Measurements from ENCODE around the gene CTTNBP2.

Gene CTTNBP2, protein sequence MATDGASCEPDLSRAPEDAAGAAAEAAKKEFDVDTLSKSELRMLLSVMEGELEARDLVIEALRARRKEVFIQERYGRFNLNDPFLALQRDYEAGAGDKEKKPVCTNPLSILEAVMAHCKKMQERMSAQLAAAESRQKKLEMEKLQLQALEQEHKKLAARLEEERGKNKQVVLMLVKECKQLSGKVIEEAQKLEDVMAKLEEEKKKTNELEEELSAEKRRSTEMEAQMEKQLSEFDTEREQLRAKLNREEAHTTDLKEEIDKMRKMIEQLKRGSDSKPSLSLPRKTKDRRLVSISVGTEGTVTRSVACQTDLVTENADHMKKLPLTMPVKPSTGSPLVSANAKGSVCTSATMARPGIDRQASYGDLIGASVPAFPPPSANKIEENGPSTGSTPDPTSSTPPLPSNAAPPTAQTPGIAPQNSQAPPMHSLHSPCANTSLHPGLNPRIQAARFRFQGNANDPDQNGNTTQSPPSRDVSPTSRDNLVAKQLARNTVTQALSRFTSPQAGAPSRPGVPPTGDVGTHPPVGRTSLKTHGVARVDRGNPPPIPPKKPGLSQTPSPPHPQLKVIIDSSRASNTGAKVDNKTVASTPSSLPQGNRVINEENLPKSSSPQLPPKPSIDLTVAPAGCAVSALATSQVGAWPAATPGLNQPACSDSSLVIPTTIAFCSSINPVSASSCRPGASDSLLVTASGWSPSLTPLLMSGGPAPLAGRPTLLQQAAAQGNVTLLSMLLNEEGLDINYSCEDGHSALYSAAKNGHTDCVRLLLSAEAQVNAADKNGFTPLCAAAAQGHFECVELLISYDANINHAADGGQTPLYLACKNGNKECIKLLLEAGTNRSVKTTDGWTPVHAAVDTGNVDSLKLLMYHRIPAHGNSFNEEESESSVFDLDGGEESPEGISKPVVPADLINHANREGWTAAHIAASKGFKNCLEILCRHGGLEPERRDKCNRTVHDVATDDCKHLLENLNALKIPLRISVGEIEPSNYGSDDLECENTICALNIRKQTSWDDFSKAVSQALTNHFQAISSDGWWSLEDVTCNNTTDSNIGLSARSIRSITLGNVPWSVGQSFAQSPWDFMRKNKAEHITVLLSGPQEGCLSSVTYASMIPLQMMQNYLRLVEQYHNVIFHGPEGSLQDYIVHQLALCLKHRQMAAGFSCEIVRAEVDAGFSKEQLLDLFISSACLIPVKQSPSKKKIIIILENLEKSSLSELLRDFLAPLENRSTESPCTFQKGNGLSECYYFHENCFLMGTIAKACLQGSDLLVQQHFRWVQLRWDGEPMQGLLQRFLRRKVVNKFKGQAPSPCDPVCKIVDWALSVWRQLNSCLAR (N-terminal part only)

DNA sequence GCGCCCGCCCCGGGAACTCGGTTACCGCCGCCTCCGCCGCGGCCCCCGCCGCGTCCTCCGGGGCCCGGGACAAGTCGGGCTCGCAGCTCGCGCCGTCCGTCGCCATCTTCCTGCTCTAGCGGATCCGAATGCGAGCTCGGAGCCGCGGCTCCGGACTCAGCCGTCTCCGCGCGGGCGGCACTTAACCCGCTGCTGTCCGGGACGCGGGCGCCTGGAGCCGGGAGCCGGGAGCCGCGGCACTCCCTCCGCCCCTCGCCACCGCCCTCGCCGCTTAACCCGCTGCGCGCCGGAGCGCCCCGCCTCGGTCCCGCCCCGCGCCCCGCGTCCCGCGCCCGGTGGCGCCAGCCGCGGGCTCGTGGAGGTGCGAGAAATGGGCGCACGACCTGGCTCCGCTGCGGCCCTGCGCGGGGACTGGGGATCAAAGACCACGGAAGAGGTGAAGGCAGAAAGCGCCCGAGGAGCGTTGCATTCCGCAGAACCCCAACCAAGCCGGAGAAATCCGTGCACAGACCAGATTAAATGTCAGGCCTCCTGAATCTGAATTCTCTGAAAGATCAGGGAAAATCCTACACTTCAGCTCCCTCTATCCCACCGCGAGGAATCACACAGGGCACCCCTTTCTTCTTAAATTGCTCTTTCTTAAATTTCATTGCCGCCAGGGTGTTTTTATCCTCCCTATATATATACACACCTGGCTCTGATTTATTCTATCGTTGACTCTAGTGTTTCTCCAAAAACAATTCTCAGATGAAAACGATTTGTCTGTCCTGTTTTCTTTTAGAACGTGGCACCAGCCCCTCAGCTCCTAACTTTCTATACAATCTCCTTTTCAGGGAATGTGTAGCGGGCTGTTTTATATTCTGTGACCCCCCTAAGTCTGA lies at the start of gene CTTNBP2:
CTTNBP2 (minus strand) TSS at position 132 of the 881 bp plus-strand sequence; CDS start at position 106, 26 bp downstream.
- no peak for DNase-seq (ENCODE audit: low read depth in 2 of 2, low spot score in 1 of 2)

DNA sequence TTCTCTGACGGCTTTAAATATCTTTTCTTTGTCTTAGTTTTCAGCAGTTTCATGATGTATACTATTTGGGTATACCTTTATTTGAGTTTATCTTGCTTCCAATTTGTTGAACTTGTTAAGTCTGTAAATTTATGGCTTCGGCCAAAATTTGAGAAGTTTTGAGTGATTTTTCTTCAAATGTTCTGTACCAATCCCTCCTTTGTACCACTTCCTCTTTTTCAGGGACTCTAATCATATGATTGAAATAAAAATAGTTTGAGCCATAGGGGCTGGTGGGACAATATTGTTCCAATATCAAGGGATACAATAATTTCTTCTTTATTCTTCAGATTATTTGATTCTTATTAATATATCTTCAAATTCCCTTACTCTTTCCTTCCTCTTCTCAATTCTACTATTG lies 43.1 kb upstream of the CTTNBP2 start:
- no peak for DNase-seq (ENCODE audit: low read depth in 2 of 2, low spot score in 1 of 2)

DNA sequence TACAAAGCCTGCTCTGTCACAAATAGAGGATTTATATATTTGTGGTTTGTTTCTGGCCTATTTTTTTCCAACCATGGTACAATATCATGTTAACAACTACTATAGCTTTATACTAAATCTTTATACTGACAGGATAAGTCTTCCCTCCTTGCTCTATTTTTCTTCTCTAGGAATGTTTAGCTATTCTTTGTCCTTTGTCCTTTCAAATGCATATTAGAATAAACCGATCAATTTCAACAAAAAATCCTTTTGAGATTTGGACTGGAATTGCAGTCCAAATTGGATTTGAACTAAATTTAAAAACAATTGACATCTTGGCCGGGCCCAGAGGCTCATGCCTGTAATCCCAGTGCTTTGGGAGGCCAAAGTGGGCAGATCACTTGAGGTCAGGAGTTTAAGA lies 39.2 kb upstream of the CTTNBP2 start:
- DNase-seq (ENCODE audit: low read depth in 2 of 2, low spot score in 1 of 2): no peak

DNA sequence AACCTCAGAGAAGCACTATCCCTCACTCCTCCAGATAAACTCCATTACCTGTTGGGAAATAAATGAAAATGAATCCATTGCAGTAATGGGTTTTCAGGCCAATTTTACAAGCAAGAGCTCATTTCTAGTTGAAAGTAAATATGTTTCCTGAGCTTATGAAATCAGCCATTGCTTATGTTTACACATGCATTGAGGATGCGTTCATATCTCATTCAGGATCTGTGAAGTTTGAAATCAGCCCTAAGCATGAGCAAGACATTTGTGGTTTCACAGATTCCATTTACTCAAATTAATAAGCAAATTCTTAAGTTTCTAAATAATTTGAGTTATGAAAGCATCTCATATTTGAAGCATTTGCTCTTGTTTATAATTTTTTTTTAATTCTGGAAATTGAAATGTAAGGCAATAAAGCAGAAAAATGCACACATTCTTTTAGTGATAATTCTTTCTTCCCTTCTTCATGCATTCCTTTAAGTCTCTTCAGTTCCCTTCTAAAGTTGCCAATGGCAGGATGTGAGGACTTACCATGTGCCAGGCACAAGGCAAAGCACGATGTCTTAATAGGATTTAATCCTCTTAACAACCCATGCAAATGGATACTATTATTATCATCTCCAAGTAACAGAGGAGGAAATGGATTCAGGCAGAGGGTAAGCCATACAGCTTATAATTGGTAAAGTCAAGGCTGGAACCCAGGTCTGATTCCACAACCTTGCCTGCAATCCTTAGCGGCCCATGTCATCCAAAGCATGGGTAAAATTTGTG lies 35.0 kb upstream of the CTTNBP2 start:
- DNase-seq (ENCODE audit: low read depth in 2 of 2, low spot score in 1 of 2): no peak

DNA sequence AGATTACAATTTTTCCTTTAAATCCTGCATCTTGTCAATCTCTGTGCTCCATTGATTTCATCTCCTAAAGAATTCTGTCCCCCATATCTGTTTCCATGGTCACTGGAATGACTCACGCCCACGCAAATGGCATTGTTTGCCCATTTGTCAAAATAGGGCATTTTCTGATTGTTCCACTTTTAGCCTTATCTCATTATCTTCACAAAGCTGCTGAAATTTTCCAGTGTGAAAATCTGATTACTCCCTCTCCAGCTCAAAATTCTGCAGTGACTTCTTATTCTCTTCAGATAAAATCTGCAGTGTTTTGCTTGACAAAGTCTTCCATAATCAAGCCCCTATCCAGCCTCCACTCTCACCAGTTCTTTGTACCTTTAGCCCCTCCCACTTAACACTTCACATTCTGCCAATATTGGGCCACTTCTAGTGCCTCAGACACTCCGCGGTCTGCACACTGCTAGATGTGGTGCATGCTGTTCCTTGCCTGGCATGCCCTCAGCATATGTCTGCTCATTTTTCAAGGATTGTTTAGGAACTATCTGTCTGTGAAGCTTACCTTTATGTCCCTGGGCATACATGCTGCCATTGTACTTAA lies 33.9 kb upstream of the CTTNBP2 start:
- no peak for DNase-seq (ENCODE audit: low read depth in 2 of 2, low spot score in 1 of 2)

DNA sequence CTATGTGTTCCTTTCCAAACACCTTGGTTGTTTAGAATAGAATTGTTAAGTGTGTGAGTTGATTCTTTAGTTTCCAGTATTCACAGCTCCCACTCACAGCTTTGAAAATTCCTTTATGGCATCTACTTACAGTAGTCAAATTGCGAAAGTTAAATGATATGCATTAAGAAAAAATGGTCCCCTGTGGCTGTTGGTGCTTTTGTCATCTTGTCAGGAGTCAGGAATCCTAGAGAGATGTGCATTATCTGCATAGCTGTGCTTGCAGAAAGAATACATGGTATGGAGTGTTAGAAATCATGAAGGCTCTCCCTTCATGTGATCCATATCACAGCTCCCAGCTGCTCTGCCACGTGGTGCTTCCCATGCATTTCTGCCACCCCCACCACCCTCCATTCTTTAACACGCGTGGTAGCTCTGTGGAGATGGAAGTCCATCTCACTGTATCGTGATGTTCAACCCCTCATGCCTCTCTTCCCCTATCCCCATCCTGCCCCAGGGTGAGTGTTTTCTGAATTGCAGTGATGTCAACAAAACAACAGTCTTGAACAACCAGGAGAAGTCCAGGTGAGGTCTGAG lies 29.2 kb upstream of the CTTNBP2 start:
- DNase-seq (ENCODE audit: low read depth in 2 of 2, low spot score in 1 of 2): no peak

DNA sequence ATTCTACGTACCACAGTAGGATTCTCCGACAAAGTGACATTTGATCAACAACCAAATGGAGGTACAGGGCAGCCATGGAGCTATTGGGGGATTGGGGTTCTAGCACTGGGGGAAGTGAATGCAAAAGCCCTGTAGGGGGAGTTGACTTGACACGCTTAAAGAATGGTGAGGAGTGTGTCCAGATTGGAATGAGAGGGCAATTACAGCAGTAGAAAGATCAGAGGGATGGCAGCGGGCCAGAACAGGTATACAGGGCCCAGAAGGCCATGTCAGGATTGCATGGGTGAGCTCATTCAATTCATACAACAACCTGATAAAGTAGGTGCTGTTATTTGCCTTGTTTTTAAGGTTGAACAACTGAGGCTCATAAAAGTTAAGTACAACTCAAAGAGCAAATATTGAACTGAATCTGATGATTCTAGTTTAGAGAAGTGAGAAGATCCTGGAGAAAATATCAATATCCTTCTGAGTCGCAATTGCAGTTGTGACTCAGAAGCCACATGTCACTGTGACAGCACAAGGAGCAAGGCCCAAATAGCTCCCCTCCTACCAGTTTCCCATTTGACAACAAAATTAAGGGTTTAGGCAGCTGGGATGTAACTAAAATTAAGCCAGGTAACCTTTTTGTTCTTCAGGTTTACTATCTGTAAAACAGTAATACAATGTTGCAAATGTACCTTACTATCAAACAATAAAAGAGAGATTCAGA lies 28.0 kb upstream of the CTTNBP2 start:
- DNase-seq (ENCODE audit: low read depth in 2 of 2, low spot score in 1 of 2): no peak

DNA sequence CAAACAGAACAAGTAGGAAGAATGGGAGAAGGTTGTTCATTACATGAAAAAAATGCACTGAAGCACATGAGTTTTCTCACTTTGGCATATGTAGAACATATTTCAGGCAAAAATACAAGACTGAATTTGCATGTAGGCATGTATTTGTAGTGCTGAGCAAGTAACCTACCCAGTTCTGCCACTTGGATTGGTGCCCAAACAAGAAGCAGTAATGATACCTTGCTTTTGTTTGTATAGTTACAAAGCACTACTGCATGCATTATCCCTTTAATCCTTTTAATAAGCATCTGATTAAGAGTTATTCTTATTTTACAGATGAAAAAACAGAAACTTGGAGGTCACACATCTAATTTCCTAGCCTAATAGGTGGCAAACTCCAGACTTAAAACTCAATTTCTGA lies 23.1 kb upstream of the CTTNBP2 start:
- DNase-seq (ENCODE audit: low read depth in 2 of 2, low spot score in 1 of 2): no peak

DNA sequence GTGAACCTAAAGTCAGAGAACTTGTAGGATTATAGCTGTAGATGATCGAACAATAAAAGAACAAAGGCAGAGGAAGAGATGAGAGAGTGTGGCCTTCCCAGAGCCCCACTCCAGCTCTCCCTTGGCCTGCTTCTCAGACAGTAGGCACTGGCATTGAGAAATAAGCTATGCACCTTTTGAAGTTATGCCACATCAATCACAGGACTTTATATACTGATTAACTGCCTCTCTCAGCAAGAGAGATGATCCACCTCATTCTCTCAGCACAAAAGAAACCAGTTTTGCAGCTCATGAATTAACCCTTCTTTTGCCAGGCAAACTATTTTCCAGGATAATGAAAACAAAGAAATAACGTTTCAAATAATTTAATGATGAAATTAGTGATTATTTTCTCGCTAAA lies 22.0 kb upstream of the CTTNBP2 start:
- DNase-seq (ENCODE audit: low read depth in 2 of 2, low spot score in 1 of 2): no peak

DNA sequence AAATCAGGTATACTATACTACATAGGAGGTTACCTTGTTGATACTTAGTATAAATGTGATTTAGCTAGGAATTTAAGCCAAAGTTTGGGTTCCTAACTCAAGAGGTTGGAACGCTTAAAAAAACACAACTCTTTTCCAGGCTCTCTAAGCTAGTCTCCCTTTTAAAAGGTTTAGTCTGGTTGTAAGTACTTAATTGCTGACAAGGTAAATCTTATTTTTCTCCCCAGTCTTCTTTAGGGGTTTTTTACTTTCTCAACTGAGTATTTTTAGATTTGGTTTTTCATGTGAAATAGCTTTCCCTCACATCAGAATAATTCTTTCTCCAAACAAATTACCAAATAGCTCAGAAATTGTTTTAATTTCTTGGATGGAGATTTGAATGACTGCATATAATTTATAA lies 20.8 kb upstream of the CTTNBP2 start:
- DNase-seq (ENCODE audit: low read depth in 2 of 2, low spot score in 1 of 2): no peak

DNA sequence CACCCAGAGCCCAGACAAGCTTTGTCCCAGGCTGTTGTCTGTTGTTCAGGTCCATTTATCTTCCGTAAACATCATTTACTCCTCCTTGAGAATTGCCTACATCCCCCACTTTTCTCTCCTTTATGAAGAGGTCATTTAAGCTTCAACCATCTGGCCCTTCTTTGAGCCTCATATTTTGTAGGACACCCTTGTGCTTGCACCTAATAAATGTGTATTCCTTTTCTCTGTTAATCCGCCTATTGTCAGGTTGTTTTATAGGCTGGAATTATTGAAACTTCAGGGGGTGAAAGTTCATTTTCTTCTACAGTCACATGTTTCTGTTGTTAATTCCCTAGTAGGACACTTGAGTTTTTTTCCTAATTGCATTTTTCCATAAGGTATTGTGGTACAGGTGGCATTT lies 19.6 kb upstream of the CTTNBP2 start:
- DNase-seq (ENCODE audit: low read depth in 2 of 2, low spot score in 1 of 2): no peak

DNA sequence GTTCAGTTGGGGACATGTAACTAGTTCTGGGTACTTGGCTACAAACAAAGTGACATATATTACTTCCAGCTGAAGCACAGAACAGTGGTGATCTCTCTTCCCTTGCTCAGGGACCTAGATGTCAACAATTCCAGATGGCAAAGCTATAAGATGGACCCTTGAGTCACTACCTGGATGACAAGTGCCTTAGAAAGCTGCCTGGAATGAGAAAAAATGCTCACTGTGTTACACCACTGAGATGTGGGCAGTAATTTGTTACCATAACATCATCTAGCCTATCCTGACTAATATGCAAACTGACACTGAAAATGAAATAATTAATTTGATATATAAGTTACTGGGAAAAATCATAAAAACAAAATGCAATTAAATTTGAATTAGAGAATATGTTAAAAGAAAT lies 16.4 kb upstream of the CTTNBP2 start:
- DNase-seq (ENCODE audit: low read depth in 2 of 2, low spot score in 1 of 2): no peak

DNA sequence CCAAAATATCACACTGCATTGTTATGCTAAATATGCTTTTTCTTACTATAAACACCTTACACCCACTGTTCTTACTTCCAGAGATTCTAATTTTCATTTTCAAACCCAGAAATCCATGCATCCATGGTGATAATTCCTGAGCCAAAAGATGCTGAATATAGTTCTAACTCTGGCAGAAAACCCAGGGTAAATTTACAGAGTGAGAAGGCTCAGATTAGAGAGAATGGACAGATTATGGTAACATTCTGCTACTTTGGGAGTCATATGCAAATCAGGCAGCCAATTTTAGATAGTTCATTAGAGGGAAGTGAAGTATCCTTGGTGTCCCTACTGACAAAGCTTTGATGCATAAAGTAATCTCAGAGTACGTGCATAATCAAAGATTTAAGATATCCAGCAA lies 15.4 kb upstream of the CTTNBP2 start:
- DNase-seq (ENCODE audit: low read depth in 2 of 2, low spot score in 1 of 2): no peak

DNA sequence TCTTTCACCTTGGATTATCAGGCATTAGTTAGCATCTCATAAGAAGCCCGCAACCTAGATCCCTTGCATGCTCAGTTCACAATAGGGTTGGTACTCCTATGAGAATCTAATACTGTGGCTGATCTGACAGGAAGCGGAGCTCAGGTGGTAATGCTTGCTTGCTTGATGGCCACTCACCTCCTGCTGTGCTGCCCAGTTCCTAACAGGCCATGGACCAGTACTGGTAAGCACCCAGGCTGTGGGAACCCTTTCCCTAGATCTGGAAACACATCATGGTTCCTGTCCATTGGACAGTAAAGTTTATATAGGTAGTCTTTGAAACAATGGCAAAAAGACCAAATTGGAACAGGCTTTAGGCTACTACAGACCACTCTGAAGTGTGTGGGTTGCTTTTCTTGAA lies 9.4 kb upstream of the CTTNBP2 start:
- DNase-seq (ENCODE audit: low read depth in 2 of 2, low spot score in 1 of 2): no peak

DNA sequence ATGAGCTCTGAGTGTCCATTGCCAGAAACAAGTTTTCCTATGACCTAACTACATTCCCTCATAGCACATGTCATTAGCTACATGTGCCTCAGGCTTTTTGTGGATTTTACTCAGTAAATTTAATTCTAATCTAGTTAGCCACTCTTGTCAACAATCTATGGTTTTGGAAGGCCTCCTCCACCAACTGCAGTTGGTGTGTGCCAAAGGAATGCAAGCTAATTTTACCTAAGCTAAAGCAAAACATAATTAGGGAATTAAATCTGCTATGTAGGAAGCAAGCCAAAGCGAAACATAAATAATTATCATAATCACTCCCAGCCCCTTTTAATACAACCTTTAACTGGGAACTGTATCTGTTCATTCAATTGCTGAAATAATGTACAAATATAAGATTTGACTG lies 3.5 kb upstream of the CTTNBP2 start:
- DNase-seq (ENCODE audit: low read depth in 2 of 2, low spot score in 1 of 2): no peak

DNA sequence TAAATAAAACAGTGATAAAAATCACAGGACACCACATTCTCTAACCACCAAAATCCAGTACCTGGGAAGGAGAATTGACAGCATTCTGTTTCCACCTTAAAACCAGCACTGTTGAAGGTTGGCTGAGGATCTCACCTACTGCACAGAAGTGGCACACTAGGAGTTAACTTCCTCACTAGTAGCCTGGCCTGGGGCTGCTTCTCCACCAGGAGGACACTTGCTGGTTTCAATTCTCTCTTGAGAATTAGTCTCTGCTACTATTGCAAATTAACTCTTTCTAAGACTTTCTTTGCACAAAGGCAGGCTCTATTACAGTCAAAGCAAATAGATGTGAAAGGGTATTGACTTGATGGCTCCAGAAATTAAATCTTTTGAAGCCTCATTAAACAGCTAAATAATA lies 2.3 kb upstream of the CTTNBP2 start:
- no peak for DNase-seq (ENCODE audit: low read depth in 2 of 2, low spot score in 1 of 2)

DNA sequence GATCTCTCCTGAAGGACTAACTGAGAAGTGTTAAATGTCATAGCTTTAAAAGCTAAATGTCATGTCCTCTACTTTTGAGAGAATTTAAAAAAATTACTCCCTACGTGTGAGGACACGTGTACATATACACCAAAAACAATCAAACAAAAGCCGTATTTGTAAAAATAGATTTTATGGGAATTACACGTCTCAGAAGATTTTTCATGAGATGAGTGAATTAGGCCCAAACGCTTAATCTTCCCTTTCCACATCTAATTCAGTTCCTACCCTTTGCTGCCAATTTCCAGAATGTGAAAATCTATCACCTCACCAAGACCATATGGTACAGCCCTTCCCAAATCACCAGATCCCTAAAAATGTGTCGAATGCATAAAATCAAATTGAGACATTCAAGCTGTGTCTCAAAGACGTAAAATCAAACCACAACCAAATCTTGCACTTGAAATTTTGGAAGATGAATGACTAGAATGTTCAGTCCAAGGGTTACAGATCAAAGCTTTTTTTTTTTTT lies 1.0 kb upstream of the CTTNBP2 start:
- DNase-seq (ENCODE audit: low read depth in 2 of 2, low spot score in 1 of 2): no peak
